C4-2B (cell line): Measurements from ENCODE around the gene FBXL15.

Experiments used
- ZFX ChIP-seq: fragments of 450-650 bp; IDR thresholded peaks from 2 replicates; pipeline ENCODE4 v1.6.1; 2017
- TF ChIP-seq, protein P1 (sequence below): fragments of 450-650 bp; conservative IDR thresholded peaks from 2 replicates; pipeline ENCODE4 v1.5.1; 2017; ENCODE audit warnings: mild to moderate bottlenecking

DNA sequence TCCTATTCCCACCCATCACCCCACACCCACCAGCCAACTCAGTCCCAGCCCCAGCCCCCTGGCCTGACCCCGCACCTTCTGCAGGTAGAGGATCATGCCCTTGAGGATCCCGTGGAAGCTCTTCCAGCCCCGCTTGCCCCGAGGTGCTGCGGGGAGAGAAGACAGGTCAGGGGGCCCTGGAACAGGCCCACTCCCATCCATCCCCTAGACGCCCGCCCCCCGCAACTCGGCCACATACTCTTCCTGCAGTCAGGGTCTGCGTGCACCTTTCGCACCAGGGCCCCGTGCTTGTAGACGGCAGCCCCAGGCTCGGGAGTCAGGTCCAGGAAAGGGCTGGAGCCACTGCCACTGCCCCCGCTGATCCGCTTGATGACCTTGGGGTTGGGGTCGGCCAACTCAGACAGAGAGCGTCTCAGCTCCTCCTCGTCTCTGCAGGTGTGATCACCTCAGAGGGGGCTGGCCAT, 15.5 kb upstream of the FBXL15 start:
- TF ChIP-seq, protein P1, sequence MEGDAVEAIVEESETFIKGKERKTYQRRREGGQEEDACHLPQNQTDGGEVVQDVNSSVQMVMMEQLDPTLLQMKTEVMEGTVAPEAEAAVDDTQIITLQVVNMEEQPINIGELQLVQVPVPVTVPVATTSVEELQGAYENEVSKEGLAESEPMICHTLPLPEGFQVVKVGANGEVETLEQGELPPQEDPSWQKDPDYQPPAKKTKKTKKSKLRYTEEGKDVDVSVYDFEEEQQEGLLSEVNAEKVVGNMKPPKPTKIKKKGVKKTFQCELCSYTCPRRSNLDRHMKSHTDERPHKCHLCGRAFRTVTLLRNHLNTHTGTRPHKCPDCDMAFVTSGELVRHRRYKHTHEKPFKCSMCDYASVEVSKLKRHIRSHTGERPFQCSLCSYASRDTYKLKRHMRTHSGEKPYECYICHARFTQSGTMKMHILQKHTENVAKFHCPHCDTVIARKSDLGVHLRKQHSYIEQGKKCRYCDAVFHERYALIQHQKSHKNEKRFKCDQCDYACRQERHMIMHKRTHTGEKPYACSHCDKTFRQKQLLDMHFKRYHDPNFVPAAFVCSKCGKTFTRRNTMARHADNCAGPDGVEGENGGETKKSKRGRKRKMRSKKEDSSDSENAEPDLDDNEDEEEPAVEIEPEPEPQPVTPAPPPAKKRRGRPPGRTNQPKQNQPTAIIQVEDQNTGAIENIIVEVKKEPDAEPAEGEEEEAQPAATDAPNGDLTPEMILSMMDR: no peak
- TF ChIP-seq ZFX: no peak
